GM19240 (cell line): ENCODE results near the gene INPPL1.

Experiments used
- DNase-seq: peaks from one replicate; pipeline ENCODE4 v3.0.0; 2011; ENCODE audit warnings: low spot score; ENCODE audit not compliant: insufficient read length

INPPL1 gene

DNA sequence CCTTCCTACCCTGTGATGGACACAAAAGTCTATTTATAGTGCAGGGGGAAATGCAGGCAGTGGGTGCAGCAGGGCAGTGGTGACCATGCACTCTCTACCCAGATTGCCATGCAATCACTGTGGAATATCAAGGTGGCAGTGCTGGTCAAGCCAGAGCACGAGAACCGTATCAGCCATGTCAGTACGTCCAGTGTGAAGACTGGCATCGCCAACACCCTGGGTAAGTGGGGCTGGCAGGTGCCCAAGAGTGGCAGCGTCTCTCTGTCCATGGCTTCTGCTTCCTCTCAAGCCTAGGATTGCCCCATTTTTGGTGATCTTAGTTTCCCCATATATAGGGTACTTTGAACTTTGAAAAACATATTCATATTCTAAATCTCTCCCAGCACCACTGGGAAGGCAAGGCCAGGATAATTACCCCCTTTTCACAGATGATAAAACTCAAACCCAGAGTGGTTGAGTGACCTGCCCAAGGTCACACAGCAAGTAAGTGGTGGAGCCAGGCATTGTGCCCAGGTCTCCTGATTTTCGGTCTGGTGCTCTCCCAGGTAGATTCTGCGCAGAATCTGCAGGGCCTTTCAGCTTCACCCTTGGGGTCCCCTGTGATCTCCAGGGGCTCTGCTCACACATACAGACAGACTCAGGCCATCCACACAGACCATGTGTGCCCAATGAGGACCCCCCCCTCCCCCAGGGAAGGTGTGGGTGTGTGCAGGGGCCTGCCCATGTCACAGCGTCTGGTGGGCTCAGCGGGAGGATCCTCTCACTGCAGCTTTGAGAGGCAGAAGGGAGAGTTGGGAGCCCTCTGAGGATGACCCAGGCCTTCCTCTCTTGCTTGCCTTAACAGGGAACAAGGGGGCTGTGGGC, 7.1 kb downstream of the INPPL1 start:
- no peak for DNase-seq

GRCh38 chr11:72232260-72233055, 7.9 kb downstream of the INPPL1 start:
- DNase-seq, result no peak

- no peak for DNase-seq
Observed at GRCh38 chr11:72233056-72233772, 8.6 kb downstream of the INPPL1 start.

- DNase-seq, result no peak
Observed at GRCh38 chr11:72233773-72234513, 9.4 kb downstream of the INPPL1 start.

GRCh38 chr11:72234514-72234830, 9.9 kb downstream of the INPPL1 start:
- no peak for DNase-seq

DNA sequence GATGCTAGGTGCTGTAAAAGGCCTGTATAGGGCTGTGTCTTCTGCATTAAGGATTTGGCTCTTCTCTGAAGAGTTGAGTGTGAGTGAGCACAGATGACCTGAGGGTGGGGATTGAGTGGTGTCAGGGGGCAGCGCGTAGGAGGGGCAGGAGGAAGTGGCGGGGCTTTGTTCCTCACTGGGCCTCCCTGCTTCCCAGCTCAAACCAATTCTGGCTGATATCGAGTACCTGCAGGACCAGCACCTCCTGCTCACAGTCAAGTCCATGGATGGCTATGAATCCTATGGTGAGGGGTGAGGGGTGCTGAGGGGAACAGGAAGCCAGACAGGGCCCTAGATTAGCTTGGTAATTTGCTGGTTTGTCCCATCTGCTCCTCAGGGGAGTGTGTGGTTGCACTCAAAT, 10.4 kb downstream of the INPPL1 start:
- no peak for DNase-seq

GRCh38 chr11:72235351-72236057, 10.9 kb downstream of the INPPL1 start:
- no peak for DNase-seq

GRCh38 chr11:72236083-72236697, 11.6 kb downstream of the INPPL1 start:
- no peak for DNase-seq

- DNase-seq, result no peak
Observed at GRCh38 chr11:72236774-72237111, 12.2 kb downstream of the INPPL1 start.

- DNase-seq, result no peak
Observed at GRCh38 chr11:72237112-72237931, 12.8 kb downstream of the INPPL1 start.

DNA sequence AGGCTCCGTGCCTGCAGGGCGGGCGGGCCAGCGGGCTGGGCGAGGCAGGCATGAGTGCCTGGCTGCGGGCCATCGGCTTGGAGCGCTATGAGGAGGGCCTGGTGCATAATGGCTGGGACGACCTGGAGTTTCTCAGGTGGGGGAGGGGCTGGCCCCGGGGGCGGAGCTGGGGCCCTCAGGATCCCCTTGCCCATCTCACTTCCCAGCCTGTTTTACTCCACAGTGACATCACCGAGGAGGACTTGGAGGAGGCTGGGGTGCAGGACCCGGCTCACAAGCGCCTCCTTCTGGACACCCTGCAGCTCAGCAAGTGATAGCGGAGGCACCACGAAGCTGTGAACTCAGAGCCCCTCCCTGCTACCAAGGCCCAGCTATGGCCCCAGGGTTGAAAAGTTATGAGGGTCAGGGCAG, 13.5 kb downstream of the INPPL1 start:
- peak; percentile 91 for DNase-seq

GRCh38 chr11:72238492-72239312, 14.1 kb downstream of the INPPL1 start:
- DNase-seq, result no peak

DNA sequence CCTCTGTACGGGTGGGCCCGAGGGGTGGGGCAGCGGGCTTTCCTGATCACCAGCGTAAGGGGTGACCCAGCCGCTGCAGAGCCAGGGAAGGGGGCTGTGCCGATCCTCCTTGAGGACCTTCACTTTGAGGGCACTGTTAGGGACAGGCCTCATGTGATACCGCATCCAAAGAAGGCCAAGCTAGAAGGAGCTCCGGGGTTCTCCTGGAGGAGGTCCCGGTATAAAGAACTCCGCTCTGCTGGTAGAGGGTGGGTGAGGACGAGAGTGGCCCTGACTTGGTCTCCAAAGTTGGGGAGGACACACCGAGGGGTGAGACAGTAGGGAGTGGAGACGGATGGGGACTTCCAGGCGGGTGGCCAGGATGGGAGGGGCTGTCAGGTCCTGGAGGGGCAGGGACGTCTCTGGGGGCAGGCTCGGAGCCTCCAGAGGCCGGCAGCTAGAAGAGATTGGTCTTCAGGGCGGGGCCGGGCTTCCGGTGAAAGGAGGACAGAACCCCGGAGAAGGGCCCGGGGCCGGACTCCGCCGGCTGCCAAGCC, 14.8 kb downstream of the INPPL1 start:
- DNase-seq, result no peak

- DNase-seq, result no peak
Observed at GRCh38 chr11:72239849-72240460, 15.4 kb downstream of the INPPL1 start.

DNA sequence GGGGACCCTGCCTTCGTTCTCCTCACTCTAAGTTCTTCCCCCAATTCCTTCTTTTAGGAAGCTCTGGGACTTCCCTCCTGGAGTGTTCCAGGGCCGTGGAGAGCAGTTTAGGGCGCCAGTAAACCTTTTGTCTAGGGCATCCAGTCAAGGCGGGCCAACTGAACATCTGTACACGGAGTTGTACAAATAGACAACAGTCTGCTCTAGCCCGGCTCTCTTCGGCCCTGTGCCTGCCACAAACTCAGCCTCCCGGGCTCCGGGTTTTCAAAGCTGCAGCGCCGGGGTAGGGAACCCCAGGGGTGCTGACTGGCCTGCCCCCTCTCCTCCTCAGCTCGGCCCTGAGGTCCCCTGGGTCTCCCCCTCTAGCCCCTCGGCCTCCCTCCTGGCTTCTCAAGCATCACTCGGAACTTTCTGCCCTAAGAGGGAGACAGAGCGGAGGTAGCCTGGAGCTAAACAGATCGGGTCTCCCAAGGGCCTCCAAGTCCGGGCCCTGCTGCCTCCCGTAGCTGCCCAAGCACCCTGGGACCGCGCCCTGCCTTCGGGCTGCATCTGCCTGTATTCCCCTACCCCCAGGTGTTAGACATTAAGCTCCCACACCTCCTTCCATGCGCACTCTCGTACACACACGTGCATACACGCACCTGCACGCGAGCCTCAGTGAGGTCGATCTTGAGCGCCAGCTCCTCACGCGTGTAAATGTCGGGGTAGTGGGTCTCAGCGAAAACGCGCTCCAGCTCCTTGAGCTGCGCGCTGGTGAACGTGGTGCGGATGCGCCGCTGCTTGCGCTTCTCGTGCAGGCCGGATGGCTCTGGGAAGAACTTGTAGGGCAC, 16.1 kb downstream of the INPPL1 start:
- no peak for DNase-seq

- no peak for DNase-seq
Observed at GRCh38 chr11:72241291-72241781, 16.8 kb downstream of the INPPL1 start.

GRCh38 chr11:72242141-72242540, 17.6 kb downstream of the INPPL1 start:
- DNase-seq, result no peak
